Smooth muscle cell (in vitro differentiated cells): ENCODE measurements around the gene AP1M2. TPM values are rescaled to one million over a fixed set of nuclear protein-coding genes. Genes with fewer than 3 reads are reported as not detected.

ENCODE experiments used
- DNase-seq: peaks from one replicate; lab custom pipeline; 2025; ENCODE audit not compliant: unreplicated experiment; lab: John Stamatoyannopoulos, UW
- H2AFZ ChIP-seq: fragments of 200-600 bp; sonication (generic); 2 replicates; pipeline ENCODE4 v1.6.0; 2016; ENCODE audit warnings: antibody characterized with exemption, low read depth, mild to moderate bottlenecking
- H3F3A ChIP-seq: fragments of 200-600 bp; sonication (generic); 2 replicates; pipeline ENCODE4 v1.6.0; 2017; ENCODE audit warnings: antibody characterized with exemption, low read depth
- H3K27ac ChIP-seq: fragments of 200-600 bp; sonication (generic); 2 replicates; pipeline ENCODE4 v1.5.1; 2016; ENCODE audit warnings: low read depth, mild to moderate bottlenecking
- H3K27me3 ChIP-seq: fragments of 200-600 bp; sonication (generic); 2 replicates; pipeline ENCODE4 v1.6.1; 2016; ENCODE audit warnings: low read depth, mild to moderate bottlenecking
- H3K36me3 ChIP-seq: fragments of 200-600 bp; sonication (generic); 2 replicates; pipeline ENCODE4 v1.5.1; 2016; ENCODE audit warnings: low read depth
- H3K4me1 ChIP-seq: fragments of 200-600 bp; sonication (generic); 2 replicates; pipeline ENCODE4 v1.5.1; 2016; ENCODE audit warnings: low read depth
- H3K4me2 ChIP-seq: fragments of 200-600 bp; sonication (generic); 2 replicates; pipeline ENCODE4 v1.6.0; 2016; ENCODE audit warnings: mild to moderate bottlenecking
- H3K4me3 ChIP-seq: fragments of 200-600 bp; sonication (generic); 2 replicates; pipeline ENCODE4 v1.5.1; 2016; ENCODE audit warnings: mild to moderate bottlenecking
- H3K79me2 ChIP-seq: fragments of 200-600 bp; sonication (generic); 2 replicates; pipeline ENCODE4 v1.6.0; 2016; ENCODE audit warnings: low read depth, mild to moderate bottlenecking
- H3K9ac ChIP-seq: fragments of 200-600 bp; sonication (generic); 2 replicates; pipeline ENCODE4 v1.6.0; 2016; ENCODE audit warnings: low read depth
- H3K9me3 ChIP-seq: fragments of 200-600 bp; sonication (generic); replicated peaks from 2 replicates; pipeline ENCODE4 v1.5.1; 2016; ENCODE audit warnings: low read depth
- H4K20me1 ChIP-seq: fragments of 200-600 bp; sonication (generic); 2 replicates; pipeline ENCODE4 v1.6.0; 2016; ENCODE audit warnings: low read depth
- CTCF ChIP-seq: fragments of 200-600 bp; sonication (generic); IDR thresholded peaks from 2 replicates; pipeline ENCODE4 v1.5.1; 2017; ENCODE audit warnings: borderline replicate concordance, mild to moderate bottlenecking, antibody characterized with exemption; ENCODE audit not compliant: insufficient read depth, poor library complexity, severe bottlenecking
- WGBS: methylation state at CpG from one replicate; pipeline ENCODE4 v1.1.7; 2016; ENCODE audit warnings: low lambda C conversion rate; 5-methylcytosine and 5-hydroxymethylcytosine counted together
- polyA plus RNA-seq: library from polyadenylated mRNA; unstranded; fragments of >200 nt; fragmentation: Nextera tagmentation; extraction: Ambion mirVana; gene quantifications from 2 replicates; pipeline ENCODE4 v1.2.1, GENCODE V29; 2016
- total RNA-seq: library from RNA; depleted of rRNA; stranded (reverse); fragments of >200 nt; gene quantifications from 2 replicates; pipeline ENCODE4 v1.2.3, GENCODE V29; 2014

The AP1M2 gene
- total and polyA plus RNA-seq, 2 experiments from 2014 or later = 8.8 to 37.1 TPM

GRCh38 chr19:10560154-10560553, 27.0 kb downstream of the AP1M2 start:
- TF ChIP-seq CTCF = no peak

GRCh38 chr19:10557603-10558197, 29.4 kb downstream of the AP1M2 start:
- DNase-seq = no peak
- H3K27me3 ChIP-seq = no peaks in the 10 kb centered on the region
- no peak overlapping the region for H3K4me2 ChIP-seq
- WGBS = 96% methylated on average over 32 of the region's 33 CpGs
- H3K27ac ChIP-seq = no peak overlapping the region
- H3F3A ChIP-seq = peaks cover 12% of the 10 kb centered on the region
- TF ChIP-seq CTCF = no peak
- no peaks in the 10 kb centered on the region for H3K79me2 ChIP-seq
- H3K4me3 ChIP-seq = no peak overlapping the region
- no peak overlapping the region for H3K9ac ChIP-seq
- no peak overlapping the region for H2AFZ ChIP-seq
- no peaks in the 10 kb centered on the region for H3K36me3 ChIP-seq
- H3K4me1 ChIP-seq = no peaks in the 10 kb centered on the region
- peaks cover 2% of the 10 kb centered on the region for H4K20me1 ChIP-seq
- no peaks in the 10 kb centered on the region for H3K9me3 ChIP-seq

More at GRCh38 chr19:10560154-10560553, 27.0 kb downstream of the AP1M2 start:
- DNase-seq = no peak
- Histone ChIP-seq H3K27ac (no peak overlapping the region), H3K4me3 (no peak overlapping the region), H3K4me2 (no peak overlapping the region), H3K4me1 (no peaks in the 10 kb centered on the region), H3K9me3 (no peaks in the 10 kb centered on the region), H3F3A (no peaks in the 10 kb centered on the region), H4K20me1 (no peaks in the 10 kb centered on the region), H3K79me2 (peaks cover 5% of the 10 kb centered on the region), H3K36me3 (no peaks in the 10 kb centered on the region), H3K9ac (no peak overlapping the region), H2AFZ (no peak overlapping the region), H3K27me3 (no peaks in the 10 kb centered on the region)
- WGBS = 96% methylated on average over 7 of the region's 7 CpGs

- no peak overlapping the region for H3K4me2 ChIP-seq
Measured at GRCh38 chr19:10555610-10555973, 31.5 kb downstream of the AP1M2 start.

More at GRCh38 chr19:10555610-10555973, 31.5 kb downstream of the AP1M2 start:
- H3K79me2 ChIP-seq = no peaks in the 10 kb centered on the region
- no peaks in the 10 kb centered on the region for H3K27me3 ChIP-seq
- no peaks in the 10 kb centered on the region for H3K4me1 ChIP-seq
- TF ChIP-seq CTCF = no peak
- H3K4me3 ChIP-seq = no peak overlapping the region
- no peak overlapping the region for H3K9ac ChIP-seq
- no peak overlapping the region for H2AFZ ChIP-seq
- H4K20me1 ChIP-seq = peaks cover 8% of the 10 kb centered on the region
- DNase-seq = no peak
- H3K9me3 ChIP-seq = no peaks in the 10 kb centered on the region
- peaks cover 12% of the 10 kb centered on the region for H3F3A ChIP-seq
- no peak overlapping the region for H3K27ac ChIP-seq
- H3K36me3 ChIP-seq = no peaks in the 10 kb centered on the region
- 96% methylated on average over 7 of the region's 7 CpGs for WGBS
